GM11168 (cell line): Measurements from ENCODE around the gene OR1L8.

Source experiments
- in situ Hi-C: fragments of 300-500 bp; cut with MboI; formaldehyde crosslinking; loops from one replicate; pipeline ENCODE4 v1.12.0; 2022; ENCODE audit warnings: low sequenced_read_pairs; ENCODE audit not compliant: unreplicated experiment

The OR1L8 gene

GRCh38 chr9:122518841-122519240, 64.3 kb downstream of the OR1L8 start, which contains the start of gene OR1J4:
OR1J4 (plus strand) TSS chr9:122519141; CDS start chr9:122519141, 0 bp downstream.
- in situ Hi-C loops, result no loop called here

- in situ Hi-C loops, result no loop called here
These were observed 65.0 kb downstream of the OR1L8 start for GRCh38 chr9:122518226-122518625.
